H9 (cell line): ENCODE results near the gene PPT1. TPM values are rescaled to one million over a fixed set of nuclear protein-coding genes. Genes with fewer than 3 reads are reported as not detected.

ENCODE experiments used
- DNase-seq: peaks from one replicate; pipeline ENCODE4 v3.0.0-alpha.2; 2017
- H2AFZ ChIP-seq: one replicate; pipeline ENCODE4 v1.6.1; 2013; ENCODE audit warnings: mild to moderate bottlenecking, low read length, control low read depth, moderate library complexity
- H2AK5ac ChIP-seq: 2 replicates; pipeline ENCODE4 v1.6.1; 2013; ENCODE audit warnings: low read length, control low read depth, mixed read lengths; ENCODE audit not compliant: insufficient read length
- H2BK120ac ChIP-seq: one replicate; pipeline ENCODE4 v1.6.1; 2013; ENCODE audit warnings: low read depth, mild to moderate bottlenecking, low read length, control low read depth, inconsistent platforms; ENCODE audit not compliant: poor library complexity, severe bottlenecking
- H2BK12ac ChIP-seq: 2 replicates; pipeline ENCODE4 v1.6.1; 2013; ENCODE audit warnings: low read length, control low read depth, mixed read lengths, low read depth; ENCODE audit not compliant: insufficient read length
- H2BK15ac ChIP-seq: 2 replicates; pipeline ENCODE4 v1.6.1; 2013; ENCODE audit warnings: low read depth, low read length, control low read depth
- H2BK20ac ChIP-seq: one replicate; pipeline ENCODE4 v1.6.1; 2013; ENCODE audit warnings: low read depth, mild to moderate bottlenecking, low read length, control low read depth, inconsistent platforms; ENCODE audit not compliant: poor library complexity, severe bottlenecking
- H2BK5ac ChIP-seq: 2 replicates; pipeline ENCODE4 v1.6.1; 2013; ENCODE audit warnings: low read length, control low read depth, mixed read lengths; ENCODE audit not compliant: insufficient read length
- H3K14ac ChIP-seq: 2 replicates; pipeline ENCODE4 v1.6.1; 2013; ENCODE audit warnings: low read length, control low read depth; ENCODE audit not compliant: insufficient read depth
- H3K18ac ChIP-seq: 2 replicates; pipeline ENCODE4 v1.6.1; 2013; ENCODE audit warnings: low read depth, mild to moderate bottlenecking, mixed read lengths, low read length, control low read depth; ENCODE audit not compliant: insufficient read length
- H3K23ac ChIP-seq: 2 replicates; pipeline ENCODE4 v1.6.1; 2013; ENCODE audit warnings: low read length, control low read depth, mixed read lengths, low read depth; ENCODE audit not compliant: insufficient read length
- H3K23me2 ChIP-seq: 2 replicates; pipeline ENCODE4 v1.6.1; 2013; ENCODE audit warnings: low read depth, mild to moderate bottlenecking, mixed read lengths, low read length, control low read depth; ENCODE audit not compliant: insufficient read length, poor library complexity, severe bottlenecking
- H3K27ac ChIP-seq: 2 replicates; pipeline ENCODE4 v1.5.1; 2013; ENCODE audit warnings: low read length, control low read depth, mixed read lengths, low read depth; ENCODE audit not compliant: insufficient read length
- H3K27me3 ChIP-seq: 2 replicates; pipeline ENCODE4 v1.6.1; 2013; ENCODE audit warnings: low read length, control low read depth, inconsistent platforms; ENCODE audit not compliant: insufficient read depth
- H3K4ac ChIP-seq: 2 replicates; pipeline ENCODE4 v1.6.1; 2013; ENCODE audit warnings: low read depth, mild to moderate bottlenecking, control low read depth, inconsistent platforms, low read length, moderate library complexity
- H3K4me1 ChIP-seq: 2 replicates; pipeline ENCODE4 v1.6.1; 2013; ENCODE audit warnings: low read length, control low read depth, inconsistent platforms; ENCODE audit not compliant: insufficient read depth
- H3K4me2 ChIP-seq: 2 replicates; pipeline ENCODE4 v1.6.1; 2013; ENCODE audit warnings: low read length, control low read depth, mixed read lengths; ENCODE audit not compliant: insufficient read length, insufficient read depth
- H3K56ac ChIP-seq: 2 replicates; pipeline ENCODE4 v1.6.1; 2013; ENCODE audit warnings: low read depth, mild to moderate bottlenecking, mixed read lengths, low read length, control low read depth; ENCODE audit not compliant: insufficient read length
- H3K79me1 ChIP-seq: 2 replicates; pipeline ENCODE4 v1.6.1; 2013; ENCODE audit warnings: low read depth, mild to moderate bottlenecking, moderate library complexity, low read length, control low read depth, inconsistent platforms; ENCODE audit not compliant: insufficient read depth, poor library complexity, severe bottlenecking
- H3K79me2 ChIP-seq: 2 replicates; pipeline ENCODE4 v1.6.1; 2013; ENCODE audit warnings: low read length, control low read depth, inconsistent platforms; ENCODE audit not compliant: insufficient read depth
- H3K9ac ChIP-seq: 2 replicates; pipeline ENCODE4 v1.6.1; 2013; ENCODE audit warnings: low read length, control low read depth, mixed read lengths; ENCODE audit not compliant: insufficient read length; ENCODE audit errors: extremely low read depth
- H3K9me3 ChIP-seq: one replicate; pipeline ENCODE4 v1.6.1; 2013; ENCODE audit warnings: low read depth, low read length, inconsistent platforms; ENCODE audit not compliant: control insufficient read depth
- H3T11ph ChIP-seq: one replicate; pipeline ENCODE4 v1.6.1; 2013; ENCODE audit warnings: mild to moderate bottlenecking, low read length, control low read depth, inconsistent platforms
- H4K20me1 ChIP-seq: one replicate; pipeline ENCODE4 v1.6.1; 2013; ENCODE audit not compliant: control insufficient read depth, insufficient read length, insufficient read depth
- H4K5ac ChIP-seq: 2 replicates; pipeline ENCODE4 v1.6.1; 2013; ENCODE audit warnings: low read depth, mild to moderate bottlenecking, mixed read lengths, low read length, control low read depth; ENCODE audit not compliant: insufficient read length
- H4K8ac ChIP-seq: replicated peaks from 2 replicates; pipeline ENCODE4 v1.6.1; 2013; ENCODE audit warnings: low read length, control low read depth, mixed read lengths, low read depth; ENCODE audit not compliant: insufficient read length
- H4K91ac ChIP-seq: 2 replicates; pipeline ENCODE4 v1.6.1; 2013; ENCODE audit warnings: low read depth, mild to moderate bottlenecking, moderate library complexity, mixed read lengths, low read length, control low read depth; ENCODE audit not compliant: insufficient read length
- H3K27ac Mint-ChIP-seq, 3 experiments: 2 replicates in 2 of 3; 3 replicates in 1 of 3; pipeline ENCODE4 v1.8.0; 2020 to 2021; ENCODE audit warnings: mixed read lengths in 3 of 3, mild to moderate bottlenecking in 1 of 3, moderate library complexity in 1 of 3
- H3K27me3 Mint-ChIP-seq: 2 replicates; pipeline ENCODE4 v1.8.0; 2021; ENCODE audit warnings: low read depth, mild to moderate bottlenecking, moderate library complexity, mixed read lengths
- H3K36me3 Mint-ChIP-seq, 3 experiments: 2 replicates in 2 of 3; 3 replicates in 1 of 3; pipeline ENCODE4 v1.8.0; 2020 to 2021; ENCODE audit warnings: low read depth in 3 of 3, mixed read lengths in 3 of 3; ENCODE audit not compliant: insufficient read depth in 1 of 3
- H3K4me1 Mint-ChIP-seq, 2 experiments: 2 replicates each; pipeline ENCODE4 v1.8.0; 2020; ENCODE audit warnings: mixed read lengths in 2 of 2
- H3K4me3 Mint-ChIP-seq, 2 experiments: 2 replicates in 1 of 2; 3 replicates in 1 of 2; pipeline ENCODE4 v1.8.0; 2020 to 2021; ENCODE audit warnings: mild to moderate bottlenecking in 2 of 2, mixed read lengths in 2 of 2, moderate library complexity in 1 of 2
- H3K9me3 Mint-ChIP-seq, 2 experiments: 2 replicates in 1 of 2; 3 replicates in 1 of 2; pipeline ENCODE4 v1.8.0; 2020; ENCODE audit warnings: mild to moderate bottlenecking in 2 of 2, mixed read lengths in 2 of 2, moderate library complexity in 1 of 2
- WGBS: extraction: QIAGEN DNeasy Blood & Tissue Kit; methylation state at CpG from one replicate; pipeline ENCODE4 v1.1.7; 2013; ENCODE audit warnings: missing lambda C conversion rate, low lambda C conversion rate, mixed read lengths; ENCODE audit not compliant: insufficient read length; ENCODE audit errors: extremely low coverage; 5-methylcytosine and 5-hydroxymethylcytosine counted together
- total RNA-seq: library from RNA; stranded (reverse); gene quantifications from 2 replicates; pipeline ENCODE4 v1.2.1, GENCODE V29; 2021
- TF ChIP-seq, protein P1 (sequence below): fragments of 200-600 bp; sonication (generic); conservative IDR thresholded peaks from 3 replicates; pipeline ENCODE4 v1.8.0; 2021; ENCODE audit warnings: antibody characterized with exemption, mild to moderate bottlenecking

PPT1 gene
- total RNA-seq, 1 experiment from 2014 or later = 109 TPM

DNA sequence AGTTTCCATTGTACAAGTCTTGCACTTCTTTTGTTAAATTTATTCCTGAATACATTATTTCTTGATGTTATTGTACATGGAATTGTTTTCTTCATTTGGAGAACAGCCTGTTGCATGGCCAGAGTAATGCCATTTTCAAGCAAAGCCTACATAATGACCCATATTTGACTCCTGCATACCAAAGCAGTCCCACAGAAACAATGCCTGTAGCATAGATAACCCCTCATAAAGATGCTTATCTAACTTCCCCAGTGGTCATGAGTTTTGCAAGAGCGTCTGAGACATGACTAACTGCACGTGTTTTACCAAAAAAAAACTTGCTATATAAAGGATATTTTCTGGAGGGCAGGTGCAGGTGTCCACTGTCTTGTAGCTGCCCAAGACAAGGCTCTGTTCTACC is 33.8 kb upstream of the PPT1 start:
- TF ChIP-seq, protein P1, sequence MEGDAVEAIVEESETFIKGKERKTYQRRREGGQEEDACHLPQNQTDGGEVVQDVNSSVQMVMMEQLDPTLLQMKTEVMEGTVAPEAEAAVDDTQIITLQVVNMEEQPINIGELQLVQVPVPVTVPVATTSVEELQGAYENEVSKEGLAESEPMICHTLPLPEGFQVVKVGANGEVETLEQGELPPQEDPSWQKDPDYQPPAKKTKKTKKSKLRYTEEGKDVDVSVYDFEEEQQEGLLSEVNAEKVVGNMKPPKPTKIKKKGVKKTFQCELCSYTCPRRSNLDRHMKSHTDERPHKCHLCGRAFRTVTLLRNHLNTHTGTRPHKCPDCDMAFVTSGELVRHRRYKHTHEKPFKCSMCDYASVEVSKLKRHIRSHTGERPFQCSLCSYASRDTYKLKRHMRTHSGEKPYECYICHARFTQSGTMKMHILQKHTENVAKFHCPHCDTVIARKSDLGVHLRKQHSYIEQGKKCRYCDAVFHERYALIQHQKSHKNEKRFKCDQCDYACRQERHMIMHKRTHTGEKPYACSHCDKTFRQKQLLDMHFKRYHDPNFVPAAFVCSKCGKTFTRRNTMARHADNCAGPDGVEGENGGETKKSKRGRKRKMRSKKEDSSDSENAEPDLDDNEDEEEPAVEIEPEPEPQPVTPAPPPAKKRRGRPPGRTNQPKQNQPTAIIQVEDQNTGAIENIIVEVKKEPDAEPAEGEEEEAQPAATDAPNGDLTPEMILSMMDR = no peak
- H3K27me3 Mint-ChIP-seq = peaks cover 5% of the 10 kb centered on the region
- H3K4ac ChIP-seq = no peak overlapping the region
- no peaks in the 10 kb centered on the region for H3K9me3 ChIP-seq
- H3K23ac ChIP-seq = no peak overlapping the region
- H3K27ac ChIP-seq = no peak overlapping the region
- no peak overlapping the region for H3T11ph ChIP-seq
- H2BK12ac ChIP-seq = no peak overlapping the region
- H3K36me3 Mint-ChIP-seq = no peaks in the 10 kb centered on the region
- no peak overlapping the region for H2BK20ac ChIP-seq
- H3K9ac ChIP-seq = no peak overlapping the region
- no peaks in the 10 kb centered on the region for H3K23me2 ChIP-seq
- no CpG with 5 or more reads among the region's 2 CpGs for WGBS
- H3K27me3 ChIP-seq = no peaks in the 10 kb centered on the region
- no peak overlapping the region for H2BK15ac ChIP-seq
- no peaks in the 10 kb centered on the region for H3K79me1 ChIP-seq
- H4K91ac ChIP-seq = no peak overlapping the region
- no peak overlapping the region for H3K27ac Mint-ChIP-seq
- H2BK120ac ChIP-seq = no peak overlapping the region
- no peak overlapping the region for H2BK5ac ChIP-seq
- H3K14ac ChIP-seq = no peak overlapping the region
- H3K18ac ChIP-seq = no peak overlapping the region
- H3K79me2 ChIP-seq = no peaks in the 10 kb centered on the region
- no peaks in the 10 kb centered on the region for H4K20me1 ChIP-seq
- H3K4me2 ChIP-seq = no peak overlapping the region
- peaks cover 0 to 4% of the 10 kb centered on the region in 2 experiments; a peak in 1 of 4 replicates for H3K4me1 Mint-ChIP-seq
- no peak overlapping the region for H4K8ac ChIP-seq
- no peak overlapping the region for H2AFZ ChIP-seq
- no peak overlapping the region for H2AK5ac ChIP-seq
- no peak overlapping the region for H3K4me3 Mint-ChIP-seq
- DNase-seq = no peak
- no peaks in the 10 kb centered on the region for H3K4me1 ChIP-seq
- H4K5ac ChIP-seq = no peak overlapping the region
- no peaks in the 10 kb centered on the region; a peak in 1 of 5 replicates for H3K9me3 Mint-ChIP-seq
- no peak overlapping the region for H3K56ac ChIP-seq
